Measurements from ENCODE around the gene ROBO2.

GRCh38 chr3:77412021-77412438 lies 372.1 kb downstream of the ROBO2 start:
- TF ChIP-seq POLR2A (IDR thresholded peaks at IDR 0.05; ENCODE audit: low read length) (no peak), CEBPB (IDR thresholded peaks at IDR 0.05) (no peak), POLR2AphosphoS2 (conservative IDR thresholded peaks at IDR 0.05; ENCODE audit: low read length) (no peak), RCOR1 (IDR thresholded peaks at IDR 0.05; ENCODE audit: low read depth, low read length) (no peak), EP300 (IDR thresholded peaks at IDR 0.05) (no peak), NFE2L2 (conservative IDR thresholded peaks at IDR 0.05; ENCODE audit: low read length) (no peak), RNF2 (IDR thresholded peaks at IDR 0.05; ENCODE audit: borderline replicate concordance, low read depth) (no peak), JUN (IDR thresholded peaks at IDR 0.05) (no peak), TP53 (CRISPR knock-in tag; IDR thresholded peaks at IDR 0.05) (no peak)
- TF ChIP-seq, protein P1, sequence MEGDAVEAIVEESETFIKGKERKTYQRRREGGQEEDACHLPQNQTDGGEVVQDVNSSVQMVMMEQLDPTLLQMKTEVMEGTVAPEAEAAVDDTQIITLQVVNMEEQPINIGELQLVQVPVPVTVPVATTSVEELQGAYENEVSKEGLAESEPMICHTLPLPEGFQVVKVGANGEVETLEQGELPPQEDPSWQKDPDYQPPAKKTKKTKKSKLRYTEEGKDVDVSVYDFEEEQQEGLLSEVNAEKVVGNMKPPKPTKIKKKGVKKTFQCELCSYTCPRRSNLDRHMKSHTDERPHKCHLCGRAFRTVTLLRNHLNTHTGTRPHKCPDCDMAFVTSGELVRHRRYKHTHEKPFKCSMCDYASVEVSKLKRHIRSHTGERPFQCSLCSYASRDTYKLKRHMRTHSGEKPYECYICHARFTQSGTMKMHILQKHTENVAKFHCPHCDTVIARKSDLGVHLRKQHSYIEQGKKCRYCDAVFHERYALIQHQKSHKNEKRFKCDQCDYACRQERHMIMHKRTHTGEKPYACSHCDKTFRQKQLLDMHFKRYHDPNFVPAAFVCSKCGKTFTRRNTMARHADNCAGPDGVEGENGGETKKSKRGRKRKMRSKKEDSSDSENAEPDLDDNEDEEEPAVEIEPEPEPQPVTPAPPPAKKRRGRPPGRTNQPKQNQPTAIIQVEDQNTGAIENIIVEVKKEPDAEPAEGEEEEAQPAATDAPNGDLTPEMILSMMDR (IDR thresholded peaks at IDR 0.05) = no peak
